ENCODE results near the gene IL20RA.

The IL20RA gene

GRCh38 chr6:137024237-137024990 lies 20.4 kb downstream of the IL20RA start:
- peaks cover 0 to 14% of the 10 kb centered on the region in 2 donors for H3K4me1 ChIP-seq (ENCODE audit: control insufficient read depth in 1 of 2, insufficient read depth in 2 of 2, low read length in 2 of 2)
- H3K27me3 ChIP-seq (ENCODE audit: control insufficient read depth in 1 of 2, insufficient read depth in 2 of 2, low read length in 2 of 2): peaks cover 0 to 3% of the 10 kb centered on the region in 2 donors
- no peak overlapping the region for H3K27ac ChIP-seq (ENCODE audit: low read depth, low read length)
- H3K9ac ChIP-seq (ENCODE audit: low read depth in 1 of 2, low read length in 2 of 2): no peak overlapping the region
- no peaks in the 10 kb centered on the region for H3K36me3 ChIP-seq (ENCODE audit: control insufficient read depth in 1 of 2, insufficient read depth in 2 of 2, low read length in 2 of 2)
- H3K9me3 ChIP-seq (ENCODE audit: control insufficient read depth in 1 of 2, low read length in 2 of 2): peaks cover 0 to 2% of the 10 kb centered on the region in 2 donors
- no peak overlapping the region for H3K4me3 ChIP-seq (ENCODE audit: low read depth in 1 of 2, low read length in 2 of 2)

GRCh38 chr6:137020776-137021175 lies 24.0 kb downstream of the IL20RA start:
- no peak overlapping the region for H3K9ac ChIP-seq (ENCODE audit: low read depth in 1 of 2, low read length in 2 of 2)
- H3K4me3 ChIP-seq (ENCODE audit: low read depth in 1 of 2, low read length in 2 of 2): no peak overlapping the region
- no peak overlapping the region for H3K27ac ChIP-seq (ENCODE audit: low read depth, low read length)
- H3K27me3 ChIP-seq (ENCODE audit: control insufficient read depth in 1 of 2, insufficient read depth in 2 of 2, low read length in 2 of 2): peaks cover 0 to 3% of the 10 kb centered on the region in 2 donors
- peaks cover 0 to 2% of the 10 kb centered on the region in 2 donors for H3K9me3 ChIP-seq (ENCODE audit: control insufficient read depth in 1 of 2, low read length in 2 of 2)
- peaks cover 0 to 10% of the 10 kb centered on the region in 2 donors for H3K4me1 ChIP-seq (ENCODE audit: control insufficient read depth in 1 of 2, insufficient read depth in 2 of 2, low read length in 2 of 2)
- H3K36me3 ChIP-seq (ENCODE audit: control insufficient read depth in 1 of 2, insufficient read depth in 2 of 2, low read length in 2 of 2): no peaks in the 10 kb centered on the region

- Histone ChIP-seq H3K27ac (ENCODE audit: low read depth, low read length) (no peak overlapping the region), H3K36me3 (ENCODE audit: control insufficient read depth in 1 of 2, insufficient read depth in 2 of 2, low read length in 2 of 2) (no peaks in the 10 kb centered on the region), H3K4me1 (ENCODE audit: control insufficient read depth in 1 of 2, insufficient read depth in 2 of 2, low read length in 2 of 2) (peaks cover 0 to 4% of the 10 kb centered on the region in 2 donors), H3K9ac (ENCODE audit: low read depth in 1 of 2, low read length in 2 of 2) (no peak overlapping the region), H3K27me3 (ENCODE audit: control insufficient read depth in 1 of 2, insufficient read depth in 2 of 2, low read length in 2 of 2) (peaks cover 0 to 1% of the 10 kb centered on the region in 2 donors), H3K4me3 (ENCODE audit: low read depth in 1 of 2, low read length in 2 of 2) (no peak overlapping the region), H3K9me3 (ENCODE audit: control insufficient read depth in 1 of 2, low read length in 2 of 2) (peaks cover 0 to 2% of the 10 kb centered on the region in 2 donors)
Measured at GRCh38 chr6:137019476-137020272, 25.1 kb downstream of the IL20RA start.

GRCh38 chr6:137017081-137017480 lies 27.7 kb downstream of the IL20RA start:
- H3K4me3 ChIP-seq (ENCODE audit: low read depth in 1 of 2, low read length in 2 of 2): no peak overlapping the region
- no peaks in the 10 kb centered on the region for H3K36me3 ChIP-seq (ENCODE audit: control insufficient read depth in 1 of 2, insufficient read depth in 2 of 2, low read length in 2 of 2)
- no peak overlapping the region for H3K9ac ChIP-seq (ENCODE audit: low read depth in 1 of 2, low read length in 2 of 2)
- H3K27me3 ChIP-seq (ENCODE audit: control insufficient read depth in 1 of 2, insufficient read depth in 2 of 2, low read length in 2 of 2): peaks cover 0 to 3% of the 10 kb centered on the region in 2 donors
- H3K9me3 ChIP-seq (ENCODE audit: control insufficient read depth in 1 of 2, low read length in 2 of 2): peaks cover 0 to 2% of the 10 kb centered on the region in 2 donors
- H3K4me1 ChIP-seq (ENCODE audit: control insufficient read depth in 1 of 2, insufficient read depth in 2 of 2, low read length in 2 of 2): no peaks in the 10 kb centered on the region
- H3K27ac ChIP-seq (ENCODE audit: low read depth, low read length): no peak overlapping the region

- no peaks in the 10 kb centered on the region for H3K4me1 ChIP-seq (ENCODE audit: control insufficient read depth in 1 of 2, insufficient read depth in 2 of 2, low read length in 2 of 2)
- H3K27ac ChIP-seq (ENCODE audit: low read depth, low read length): no peak overlapping the region
- peaks cover 0 to 2% of the 10 kb centered on the region in 2 donors for H3K9me3 ChIP-seq (ENCODE audit: control insufficient read depth in 1 of 2, low read length in 2 of 2)
- H3K27me3 ChIP-seq (ENCODE audit: control insufficient read depth in 1 of 2, insufficient read depth in 2 of 2, low read length in 2 of 2): peaks cover 0 to 3% of the 10 kb centered on the region in 2 donors
- no peak overlapping the region for H3K4me3 ChIP-seq (ENCODE audit: low read depth in 1 of 2, low read length in 2 of 2)
- no peak overlapping the region for H3K9ac ChIP-seq (ENCODE audit: low read depth in 1 of 2, low read length in 2 of 2)
- no peaks in the 10 kb centered on the region for H3K36me3 ChIP-seq (ENCODE audit: control insufficient read depth in 1 of 2, insufficient read depth in 2 of 2, low read length in 2 of 2)
Measured at GRCh38 chr6:137016356-137016755, 28.4 kb downstream of the IL20RA start.

GRCh38 chr6:137015943-137016342 lies 28.8 kb downstream of the IL20RA start:
- Histone ChIP-seq H3K9ac (ENCODE audit: low read depth in 1 of 2, low read length in 2 of 2) (no peak overlapping the region), H3K27ac (ENCODE audit: low read depth, low read length) (no peak overlapping the region), H3K36me3 (ENCODE audit: control insufficient read depth in 1 of 2, insufficient read depth in 2 of 2, low read length in 2 of 2) (no peaks in the 10 kb centered on the region), H3K4me1 (ENCODE audit: control insufficient read depth in 1 of 2, insufficient read depth in 2 of 2, low read length in 2 of 2) (no peaks in the 10 kb centered on the region), H3K27me3 (ENCODE audit: control insufficient read depth in 1 of 2, insufficient read depth in 2 of 2, low read length in 2 of 2) (peaks cover 0 to 3% of the 10 kb centered on the region in 2 donors), H3K9me3 (ENCODE audit: control insufficient read depth in 1 of 2, low read length in 2 of 2) (peaks cover 0 to 2% of the 10 kb centered on the region in 2 donors), H3K4me3 (ENCODE audit: low read depth in 1 of 2, low read length in 2 of 2) (no peak overlapping the region)

GRCh38 chr6:137013738-137014602 lies 30.8 kb downstream of the IL20RA start:
- Histone ChIP-seq H3K27ac (ENCODE audit: low read depth, low read length) (no peak overlapping the region), H3K4me1 (ENCODE audit: control insufficient read depth in 1 of 2, insufficient read depth in 2 of 2, low read length in 2 of 2) (no peaks in the 10 kb centered on the region), H3K27me3 (ENCODE audit: control insufficient read depth in 1 of 2, insufficient read depth in 2 of 2, low read length in 2 of 2) (peaks cover 0 to 3% of the 10 kb centered on the region in 2 donors), H3K9me3 (ENCODE audit: control insufficient read depth in 1 of 2, low read length in 2 of 2) (no peaks in the 10 kb centered on the region), H3K9ac (ENCODE audit: low read depth in 1 of 2, low read length in 2 of 2) (no peak overlapping the region), H3K36me3 (ENCODE audit: control insufficient read depth in 1 of 2, insufficient read depth in 2 of 2, low read length in 2 of 2) (no peaks in the 10 kb centered on the region), H3K4me3 (ENCODE audit: low read depth in 1 of 2, low read length in 2 of 2) (no peak overlapping the region)

GRCh38 chr6:137013031-137013430 lies 31.7 kb downstream of the IL20RA start:
- Histone ChIP-seq H3K27me3 (ENCODE audit: control insufficient read depth in 1 of 2, insufficient read depth in 2 of 2, low read length in 2 of 2) (peaks cover 0 to 3% of the 10 kb centered on the region in 2 donors), H3K9ac (ENCODE audit: low read depth in 1 of 2, low read length in 2 of 2) (no peak overlapping the region), H3K4me3 (ENCODE audit: low read depth in 1 of 2, low read length in 2 of 2) (no peak overlapping the region), H3K36me3 (ENCODE audit: control insufficient read depth in 1 of 2, insufficient read depth in 2 of 2, low read length in 2 of 2) (no peaks in the 10 kb centered on the region), H3K9me3 (ENCODE audit: control insufficient read depth in 1 of 2, low read length in 2 of 2) (no peaks in the 10 kb centered on the region), H3K4me1 (ENCODE audit: control insufficient read depth in 1 of 2, insufficient read depth in 2 of 2, low read length in 2 of 2) (no peaks in the 10 kb centered on the region), H3K27ac (ENCODE audit: low read depth, low read length) (no peak overlapping the region)

- no peaks in the 10 kb centered on the region for H3K4me1 ChIP-seq (ENCODE audit: control insufficient read depth in 1 of 2, insufficient read depth in 2 of 2, low read length in 2 of 2)
Measured at GRCh38 chr6:137011406-137011805, 33.4 kb downstream of the IL20RA start.

More at GRCh38 chr6:137011406-137011805, 33.4 kb downstream of the IL20RA start:
- Histone ChIP-seq H3K27me3 (ENCODE audit: control insufficient read depth in 1 of 2, insufficient read depth in 2 of 2, low read length in 2 of 2) (peaks cover 0 to 3% of the 10 kb centered on the region in 2 donors), H3K9ac (ENCODE audit: low read depth in 1 of 2, low read length in 2 of 2) (no peak overlapping the region), H3K36me3 (ENCODE audit: control insufficient read depth in 1 of 2, insufficient read depth in 2 of 2, low read length in 2 of 2) (no peaks in the 10 kb centered on the region), H3K27ac (ENCODE audit: low read depth, low read length) (no peak overlapping the region), H3K4me3 (ENCODE audit: low read depth in 1 of 2, low read length in 2 of 2) (no peak overlapping the region), H3K9me3 (ENCODE audit: control insufficient read depth in 1 of 2, low read length in 2 of 2) (no peaks in the 10 kb centered on the region)

Data from duodenal mucosa (tissue), 2 donors.